ENCODE measurements around the gene RBM8A. TPM values are rescaled to one million over a fixed set of nuclear protein-coding genes. Genes with fewer than 3 reads are reported as not detected.

Gene RBM8A
- total and polyA plus RNA-seq, 4 donors, result 48.8 to 66.2 (median 57.5) TPM

GRCh38 chr1:145895471-145895870, 31.8 kb downstream of the RBM8A start:
- peaks cover 0 to 14% (median 4%) of the 10 kb centered on the region in 4 donors for H3K4me1 ChIP-seq (ENCODE audit: control insufficient read depth in 4 of 4, insufficient read depth in 4 of 4, low read length in 3 of 4)
- no peak overlapping the region for H3K4me3 ChIP-seq (ENCODE audit: low read depth in 1 of 3, low read length in 3 of 3)
- no peak overlapping the region for H3K27ac ChIP-seq (ENCODE audit: low read depth in 1 of 2, low read length in 2 of 2)
- H3K9ac ChIP-seq (ENCODE audit: low read depth in 1 of 2, low read length in 2 of 2), result no peak overlapping the region
- no peaks in the 10 kb centered on the region for H3K27me3 ChIP-seq (ENCODE audit: control insufficient read depth in 4 of 4, insufficient read depth in 4 of 4, low read length in 3 of 4)
- DNase-seq (ENCODE audit: low spot score), result no peak
- 100% methylated on average over 1 of the region's 1 CpG for WGBS
- H3K9me3 ChIP-seq (ENCODE audit: control insufficient read depth in 4 of 4, low read length in 3 of 4), result no peaks in the 10 kb centered on the region
- TF ChIP-seq FOXA2 (IDR thresholded peaks at IDR 0.05) (no peak), FOXA1 (IDR thresholded peaks at IDR 0.05) (no peak), EGR1 (IDR thresholded peaks at IDR 0.05; ENCODE audit: low read depth in 2 of 2) (no peak), ATF3 (IDR thresholded peaks at IDR 0.05) (no peak), GABPA (IDR thresholded peaks at IDR 0.05 in 1 of 2, conservative IDR thresholded peaks at IDR 0.05 in 1 of 2) (no peak), RAD21 (IDR thresholded peaks at IDR 0.05) (no peak), ZBTB33 (IDR thresholded peaks at IDR 0.05) (no peak), HNF4A (conservative IDR thresholded peaks at IDR 0.05) (no peak), YY1 (IDR thresholded peaks at IDR 0.05) (no peak), NR2F2 (IDR thresholded peaks at IDR 0.05) (no peak), JUND (IDR thresholded peaks at IDR 0.05) (no peak), HNF4G (IDR thresholded peaks at IDR 0.05) (no peak), TAF1 (conservative IDR thresholded peaks at IDR 0.05) (no peak), MAX (IDR thresholded peaks at IDR 0.05) (no peak), RXRA (IDR thresholded peaks at IDR 0.05) (no peak), SP1 (IDR thresholded peaks at IDR 0.05) (no peak)
- H3K36me3 ChIP-seq (ENCODE audit: control insufficient read depth in 4 of 4, insufficient read depth in 3 of 4, low read depth in 1 of 4, low read length in 3 of 4), result no peaks in the 10 kb centered on the region

GRCh38 chr1:145893306-145894055, 33.8 kb downstream of the RBM8A start:
- Histone ChIP-seq H3K4me3 (ENCODE audit: low read depth in 1 of 3, low read length in 3 of 3) (no peak overlapping the region), H3K9me3 (ENCODE audit: control insufficient read depth in 4 of 4, low read length in 3 of 4) (no peaks in the 10 kb centered on the region), H3K4me1 (ENCODE audit: control insufficient read depth in 4 of 4, insufficient read depth in 4 of 4, low read length in 3 of 4) (peaks cover 0 to 14% (median 4%) of the 10 kb centered on the region in 4 donors), H3K9ac (ENCODE audit: low read depth in 1 of 2, low read length in 2 of 2) (no peak overlapping the region), H3K27ac (ENCODE audit: low read depth in 1 of 2, low read length in 2 of 2) (no peak overlapping the region), H3K27me3 (ENCODE audit: control insufficient read depth in 4 of 4, insufficient read depth in 4 of 4, low read length in 3 of 4) (no peaks in the 10 kb centered on the region), H3K36me3 (ENCODE audit: control insufficient read depth in 4 of 4, insufficient read depth in 3 of 4, low read depth in 1 of 4, low read length in 3 of 4) (no peaks in the 10 kb centered on the region)
- WGBS, result 90% methylated on average over 7 of the region's 7 CpGs
- TF ChIP-seq ATF3 (IDR thresholded peaks at IDR 0.05) (no peak), RAD21 (IDR thresholded peaks at IDR 0.05) (no peak), ZBTB33 (IDR thresholded peaks at IDR 0.05) (no peak), EGR1 (IDR thresholded peaks at IDR 0.05; ENCODE audit: low read depth in 2 of 2) (no peak), JUND (IDR thresholded peaks at IDR 0.05) (no peak), SP1 (IDR thresholded peaks at IDR 0.05) (no peak), MAX (IDR thresholded peaks at IDR 0.05) (no peak), HNF4G (IDR thresholded peaks at IDR 0.05) (no peak), FOXA1 (IDR thresholded peaks at IDR 0.05) (no peak), HNF4A (conservative IDR thresholded peaks at IDR 0.05) (no peak), GABPA (IDR thresholded peaks at IDR 0.05 in 1 of 2, conservative IDR thresholded peaks at IDR 0.05 in 1 of 2) (no peak), NR2F2 (IDR thresholded peaks at IDR 0.05) (no peak), REST (IDR thresholded peaks at IDR 0.05) (no peak), TAF1 (conservative IDR thresholded peaks at IDR 0.05) (no peak), RXRA (IDR thresholded peaks at IDR 0.05) (no peak), CTCF (IDR thresholded peaks at IDR 0.05; ENCODE audit: low read depth, low read length, missing input control) (no peak)
- no peak for DNase-seq (ENCODE audit: low spot score)
